ENCODE data around the gene BPIFB3. TPM values are rescaled to one million over a fixed set of nuclear protein-coding genes. Genes with fewer than 3 reads are reported as not detected.

Gene BPIFB3
- total RNA-seq, 2 experiments from 2014 or later, result not detected

DNA sequence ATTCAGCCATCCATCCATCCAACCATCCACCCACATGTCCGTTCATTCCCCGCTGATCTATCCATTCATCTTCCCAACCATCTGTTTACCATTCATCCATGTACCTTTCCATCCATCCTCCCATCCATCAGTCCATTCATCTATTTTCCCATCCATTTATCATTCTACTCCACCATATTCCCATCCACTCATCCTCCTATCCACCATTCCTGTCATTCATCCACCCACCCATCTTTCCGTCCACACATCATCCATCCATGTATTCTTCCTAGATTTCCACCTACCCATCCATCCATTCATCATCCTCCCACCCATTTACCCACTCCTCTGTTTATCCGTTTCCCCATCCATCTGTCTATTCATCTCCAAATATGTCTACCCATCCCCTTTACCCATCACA, 15.5 kb upstream of the BPIFB3 start:
- H3K9me3 Mint-ChIP-seq, result peaks cover 3% of the 10 kb centered on the region

DNA sequence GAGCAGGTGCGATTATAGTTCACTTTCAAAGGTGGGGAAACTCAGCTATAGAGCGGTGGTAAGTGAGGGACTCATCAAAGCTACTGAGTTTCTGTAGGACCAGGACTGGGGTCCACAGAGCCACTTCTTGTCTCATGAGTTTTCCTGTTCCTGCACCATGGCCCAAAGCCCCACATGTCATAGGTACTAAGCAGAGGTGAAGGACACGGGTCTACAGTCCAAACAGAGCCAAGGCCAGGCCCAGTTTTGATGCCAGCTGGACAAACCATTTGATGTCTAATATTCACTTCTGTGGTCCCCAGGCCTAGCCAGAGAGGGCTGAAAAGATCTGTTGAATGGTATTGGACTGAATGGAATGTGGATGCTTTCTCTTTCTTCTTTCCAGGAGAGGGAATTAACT, 11.3 kb upstream of the BPIFB3 start:
- Mint-ChIP-seq H3K4me1 (ENCODE audit: low read depth) (no peaks in the 10 kb centered on the region), H3K4me3 (no peak overlapping the region), H3K27me3 (no peaks in the 10 kb centered on the region), H3K27ac (no peak overlapping the region), H3K9me3 (peaks cover 9% of the 10 kb centered on the region), H3K36me3 (ENCODE audit: low read depth) (no peaks in the 10 kb centered on the region)
- Histone ChIP-seq H3K27me3 (ENCODE audit: control insufficient read depth in 1 of 2, insufficient read depth in 2 of 2, low read length in 2 of 2) (no peaks in the 10 kb centered on the region), H3K27ac (ENCODE audit: low read depth in 1 of 2, low read length in 2 of 2) (no peak overlapping the region), H3K4me1 (ENCODE audit: insufficient read depth, low read length) (no peaks in the 10 kb centered on the region), H3K4me3 (ENCODE audit: low read length) (no peak overlapping the region), H3K9me3 (ENCODE audit: control insufficient read depth in 1 of 2, insufficient read depth in 1 of 2, low read length in 2 of 2) (peaks cover 10 to 16% of the 10 kb centered on the region in 2 experiments), H3K36me3 (ENCODE audit: insufficient read depth, low read length) (no peaks in the 10 kb centered on the region)
- ChIA-PET CTCF (interaction anchor here (1.0 kb wide), 1 partner anchor 8 kb away, joined by 3 read pairs; no protein-coding TSS in a partner anchor), POLR2A (no interaction called here)
- DNase-seq (no peak), ATAC-seq (ENCODE audit: poor library complexity) (no peak)
- intact Hi-C loops (cut with DNase I, micrococcal nuclease), result no loop called here
- TF ChIP-seq CTCF (IDR thresholded peaks at IDR 0.05), result no peak

More for the DNA sequence above, 15.5 kb upstream of the BPIFB3 start:
- Mint-ChIP-seq H3K4me3 (no peak overlapping the region), H3K36me3 (ENCODE audit: low read depth) (no peaks in the 10 kb centered on the region), H3K27me3 (no peaks in the 10 kb centered on the region), H3K27ac (no peak overlapping the region), H3K4me1 (ENCODE audit: low read depth) (no peaks in the 10 kb centered on the region)
- intact Hi-C loops (cut with DNase I, micrococcal nuclease), result no loop called here
- H3K36me3 ChIP-seq (ENCODE audit: insufficient read depth, low read length), result no peaks in the 10 kb centered on the region
- TF ChIP-seq CTCF (IDR thresholded peaks at IDR 0.05), result no peak
- no peak overlapping the region for H3K27ac ChIP-seq (ENCODE audit: low read depth in 1 of 2, low read length in 2 of 2)
- no peak overlapping the region for H3K4me3 ChIP-seq (ENCODE audit: low read length)
- peaks cover 3 to 5% of the 10 kb centered on the region in 2 experiments for H3K9me3 ChIP-seq (ENCODE audit: control insufficient read depth in 1 of 2, insufficient read depth in 1 of 2, low read length in 2 of 2)
- no peaks in the 10 kb centered on the region for H3K27me3 ChIP-seq (ENCODE audit: control insufficient read depth in 1 of 2, insufficient read depth in 2 of 2, low read length in 2 of 2)
- H3K4me1 ChIP-seq (ENCODE audit: insufficient read depth, low read length), result no peaks in the 10 kb centered on the region
- POLR2A ChIA-PET, result no interaction called here
- DNase-seq (no peak), ATAC-seq (ENCODE audit: poor library complexity) (no peak)
- CTCF ChIA-PET, result no interaction called here

GRCh38 chr20:33042983-33043730, 10.5 kb upstream of the BPIFB3 start:
- H3K36me3 Mint-ChIP-seq (ENCODE audit: low read depth), result no peaks in the 10 kb centered on the region
- H3K27ac Mint-ChIP-seq, result no peak overlapping the region
- ChIA-PET CTCF (interaction anchor here (1.0 kb wide), 1 partner anchor 8 kb away, joined by 3 read pairs; no protein-coding TSS in a partner anchor), POLR2A (no interaction called here)
- Histone ChIP-seq H3K4me1 (ENCODE audit: insufficient read depth, low read length) (no peaks in the 10 kb centered on the region), H3K4me3 (ENCODE audit: low read length) (no peak overlapping the region), H3K27ac (ENCODE audit: low read depth in 1 of 2, low read length in 2 of 2) (no peak overlapping the region), H3K9me3 (ENCODE audit: control insufficient read depth in 1 of 2, insufficient read depth in 1 of 2, low read length in 2 of 2) (peaks cover 10 to 23% of the 10 kb centered on the region in 2 experiments), H3K27me3 (ENCODE audit: control insufficient read depth in 1 of 2, insufficient read depth in 2 of 2, low read length in 2 of 2) (no peaks in the 10 kb centered on the region), H3K36me3 (ENCODE audit: insufficient read depth, low read length) (no peaks in the 10 kb centered on the region)
- peaks cover 7% of the 10 kb centered on the region for H3K9me3 Mint-ChIP-seq
- TF ChIP-seq CTCF (IDR thresholded peaks at IDR 0.05), result no peak
- intact Hi-C loops (cut with DNase I, micrococcal nuclease), result no loop called here
- H3K4me3 Mint-ChIP-seq, result no peak overlapping the region
- no peak for DNase-seq
- no peaks in the 10 kb centered on the region for H3K4me1 Mint-ChIP-seq (ENCODE audit: low read depth)
- no peaks in the 10 kb centered on the region for H3K27me3 Mint-ChIP-seq
- no peak for ATAC-seq (ENCODE audit: poor library complexity)

All from CD4-positive, alpha-beta T cell (primary cell).